ENCODE results near the gene SQOR.

The SQOR gene

DNA sequence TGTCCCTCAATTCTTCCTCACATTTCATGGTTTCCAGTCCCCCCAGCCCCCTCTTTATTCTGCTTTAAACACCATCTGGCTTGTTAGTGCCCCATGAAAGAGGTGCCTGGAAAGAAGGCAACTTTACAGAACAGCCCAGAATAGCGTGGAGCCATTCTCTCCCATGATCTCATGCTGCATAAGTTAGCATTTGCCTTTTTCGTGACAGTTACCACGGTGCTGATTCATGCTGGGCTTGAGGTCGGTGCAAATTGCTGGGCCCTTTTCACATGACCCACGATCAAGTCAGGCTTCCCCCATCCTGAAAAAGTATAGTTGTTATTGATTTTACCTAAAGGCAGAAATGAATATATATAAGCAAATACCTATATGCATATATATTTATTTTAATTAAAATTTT lies 29.6 kb downstream of the SQOR start:
- peak; percentile 38 for DNase-seq

DNA sequence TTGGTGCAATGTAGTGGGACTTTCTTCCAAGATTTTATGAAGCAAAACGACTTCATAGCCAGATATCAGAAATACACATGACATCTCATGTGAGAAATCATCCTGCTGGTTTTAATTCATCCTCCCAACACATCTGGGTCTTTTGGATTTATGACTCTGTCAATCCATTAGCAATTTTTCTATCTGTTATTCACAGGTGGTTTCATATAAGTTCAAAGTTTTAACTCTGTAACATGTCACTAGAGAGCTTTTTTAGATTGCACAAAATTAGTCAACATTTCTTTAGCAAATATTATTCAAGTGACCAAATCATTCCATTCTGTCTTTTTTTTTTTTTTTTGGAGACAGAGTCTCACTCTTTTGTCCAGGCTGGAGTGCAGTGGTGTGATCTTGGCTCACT lies 30.4 kb downstream of the SQOR start:
- DNase-seq: no peak

DNA sequence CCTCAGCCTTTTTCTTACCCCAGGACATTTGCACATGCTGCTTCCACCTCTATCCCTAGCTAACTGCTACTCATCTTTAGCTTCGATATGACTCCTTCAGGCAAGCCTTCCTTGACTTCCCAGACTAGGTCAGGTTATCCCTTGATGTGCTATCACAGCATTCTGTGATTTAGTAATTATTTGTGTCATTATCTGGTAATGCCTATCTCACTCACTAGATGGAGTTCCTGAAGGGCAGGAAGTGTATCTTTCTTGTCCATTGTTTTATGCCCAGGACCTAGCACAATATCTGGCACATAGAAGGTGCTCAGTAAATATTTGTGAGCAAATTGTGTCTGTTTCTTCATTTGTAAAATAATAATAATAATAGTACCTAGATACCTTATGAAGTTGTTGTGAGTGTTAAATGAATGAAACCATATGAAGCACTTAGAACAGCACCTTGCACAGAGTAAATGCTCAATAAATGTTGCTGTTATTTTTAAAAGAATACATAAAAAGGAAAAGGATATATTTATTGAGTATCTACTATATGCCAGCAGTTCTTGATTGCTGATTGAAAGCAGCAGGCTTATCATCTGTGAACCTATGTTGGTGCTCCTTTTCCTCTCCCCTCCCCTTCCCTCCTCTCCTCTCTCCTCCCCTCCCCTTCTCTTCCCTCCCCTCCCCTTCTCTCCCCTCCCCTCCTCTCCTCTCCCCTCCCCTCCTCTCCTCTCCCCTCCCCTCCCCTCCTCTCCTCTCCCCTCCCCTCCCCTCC lies 31.5 kb downstream of the SQOR start:
- no peak for DNase-seq

DNA sequence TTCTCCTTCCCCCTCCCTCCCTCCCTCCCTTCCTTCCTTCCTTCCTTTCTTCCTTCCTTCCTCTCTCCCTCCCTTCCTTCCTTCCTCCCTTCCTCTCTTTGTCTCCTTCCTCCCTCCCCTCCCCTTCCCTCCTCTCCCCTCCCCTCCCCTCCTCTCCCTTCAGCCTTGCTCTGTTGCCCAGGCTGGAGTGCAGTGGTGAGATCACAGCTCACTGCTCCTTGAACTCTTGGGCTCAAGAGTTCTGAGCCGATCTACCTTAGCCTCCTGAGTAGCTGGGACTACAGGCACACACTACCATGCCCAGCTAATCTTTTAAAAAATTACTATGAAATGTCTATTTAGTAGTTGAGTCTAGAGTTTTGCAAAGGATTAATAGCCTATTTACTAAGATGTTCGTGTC lies 32.2 kb downstream of the SQOR start:
- no peak for DNase-seq

DNA sequence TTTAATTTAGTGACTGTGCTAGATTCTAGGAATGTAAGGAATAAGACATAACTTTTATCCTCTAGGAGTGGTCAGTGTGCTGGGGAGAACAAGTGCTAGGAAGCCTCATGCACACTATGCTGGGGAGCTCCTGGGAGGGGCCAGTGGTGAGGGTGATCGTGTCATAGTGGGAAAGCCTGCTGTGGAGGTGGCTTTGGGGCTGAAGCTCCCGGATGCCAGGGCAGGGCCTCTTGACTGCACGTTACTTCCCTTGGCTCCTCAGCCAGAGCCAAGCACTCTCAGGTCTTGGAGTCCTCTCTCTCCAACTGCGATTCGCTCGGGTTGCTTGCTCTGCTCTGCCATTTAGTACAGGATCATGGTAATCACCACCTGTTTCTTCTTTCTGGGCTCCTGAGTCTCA lies 33.6 kb downstream of the SQOR start:
- no peak for DNase-seq

DNA sequence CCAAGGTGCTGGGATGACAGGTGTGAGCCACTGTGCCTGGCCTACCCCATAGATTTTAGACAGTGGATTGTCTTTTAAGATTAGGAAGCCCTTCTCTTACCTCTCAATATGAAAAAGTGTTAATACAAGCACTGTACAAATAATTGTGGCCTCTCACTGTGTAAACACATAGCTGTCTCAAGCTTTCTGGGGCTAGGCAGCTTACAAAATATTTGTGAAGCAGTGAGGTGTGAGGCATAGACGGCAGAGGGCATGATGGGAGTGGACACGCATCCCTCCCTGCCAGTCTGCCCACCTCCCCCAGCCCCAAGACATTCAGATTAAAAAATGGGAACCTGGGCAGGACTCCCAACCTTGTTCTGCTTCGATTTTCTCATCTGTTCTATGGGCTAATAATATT lies 34.6 kb downstream of the SQOR start:
- no peak for DNase-seq

DNA sequence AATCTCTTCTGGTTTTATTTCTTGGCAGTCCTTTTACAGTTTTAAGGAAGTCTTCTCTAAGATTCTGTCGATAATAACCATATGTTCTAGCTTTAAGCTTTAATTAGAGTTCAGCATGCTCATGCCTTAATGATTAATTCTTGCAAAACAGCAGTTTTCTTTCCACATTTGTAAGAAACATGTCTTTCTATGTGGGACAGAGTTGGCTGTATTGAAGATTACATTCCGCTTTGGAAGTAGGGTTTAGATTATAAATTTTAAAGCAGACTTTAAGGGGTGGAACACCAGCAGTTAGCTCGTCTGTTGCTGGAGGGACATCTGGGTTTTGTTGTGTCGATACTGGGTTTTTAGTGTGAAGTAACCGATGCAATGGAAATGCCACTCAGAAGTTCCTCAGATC lies 35.3 kb downstream of the SQOR start:
- peak; percentile 12 for DNase-seq

DNA sequence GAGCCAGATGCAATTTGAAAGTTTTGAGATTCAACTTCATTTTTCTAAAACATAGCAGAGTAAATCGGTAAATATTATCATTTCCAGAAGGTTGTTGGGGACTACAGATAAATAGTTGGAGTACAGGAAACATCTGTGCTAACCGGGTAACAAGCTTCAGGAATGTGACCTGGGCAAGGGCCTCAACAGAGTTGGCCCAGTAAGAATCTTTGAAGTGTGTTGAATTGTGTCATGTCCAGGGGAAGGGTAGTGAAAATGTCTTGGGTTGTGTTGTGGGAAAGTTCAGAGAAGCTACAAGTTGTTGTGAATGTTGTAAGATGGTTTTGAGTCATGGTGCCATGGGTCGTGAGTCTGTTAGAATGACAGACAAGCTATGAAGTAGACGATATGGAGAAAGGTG lies 35.7 kb downstream of the SQOR start:
- DNase-seq: no peak

DNA sequence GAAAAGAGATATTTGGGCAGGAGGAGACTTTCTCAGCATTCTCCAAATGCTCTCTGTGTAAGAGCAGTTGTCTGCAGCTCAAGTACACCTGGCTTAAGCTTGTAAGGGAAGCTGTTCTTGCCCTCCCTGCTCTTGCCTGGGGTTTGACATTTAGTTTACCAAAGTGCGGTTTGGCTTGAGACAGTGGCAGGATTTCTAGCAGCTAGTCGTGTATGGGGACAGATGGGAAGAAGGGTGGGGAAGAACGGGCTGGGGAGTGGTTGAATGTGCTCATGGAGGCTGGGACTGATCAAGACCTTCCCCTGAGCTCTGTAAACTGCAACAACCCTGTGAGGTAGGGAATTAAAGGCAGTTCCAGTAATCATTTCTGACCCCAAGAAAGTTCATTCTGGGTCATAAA lies 39.8 kb downstream of the SQOR start:
- no peak for DNase-seq

DNA sequence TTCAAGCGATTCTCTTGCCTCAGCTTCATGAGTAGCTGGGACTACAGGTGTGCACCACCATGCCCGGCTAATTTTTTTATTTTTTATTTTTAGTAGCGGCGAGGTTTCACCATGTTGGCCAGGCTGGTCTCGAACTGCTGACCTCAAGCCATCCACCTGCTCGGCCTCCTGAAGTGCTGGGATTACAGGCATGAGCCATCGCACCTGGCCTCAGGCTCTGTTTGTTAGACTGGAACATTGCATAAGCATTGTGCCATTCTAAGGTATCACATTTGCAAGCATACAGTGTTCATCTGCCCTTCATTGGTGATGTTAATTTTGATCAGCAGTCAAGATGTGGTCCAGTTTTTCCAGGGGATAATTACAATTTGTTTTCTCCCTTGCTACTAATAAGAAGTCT lies 43.0 kb downstream of the SQOR start:
- DNase-seq: no peak

DNA sequence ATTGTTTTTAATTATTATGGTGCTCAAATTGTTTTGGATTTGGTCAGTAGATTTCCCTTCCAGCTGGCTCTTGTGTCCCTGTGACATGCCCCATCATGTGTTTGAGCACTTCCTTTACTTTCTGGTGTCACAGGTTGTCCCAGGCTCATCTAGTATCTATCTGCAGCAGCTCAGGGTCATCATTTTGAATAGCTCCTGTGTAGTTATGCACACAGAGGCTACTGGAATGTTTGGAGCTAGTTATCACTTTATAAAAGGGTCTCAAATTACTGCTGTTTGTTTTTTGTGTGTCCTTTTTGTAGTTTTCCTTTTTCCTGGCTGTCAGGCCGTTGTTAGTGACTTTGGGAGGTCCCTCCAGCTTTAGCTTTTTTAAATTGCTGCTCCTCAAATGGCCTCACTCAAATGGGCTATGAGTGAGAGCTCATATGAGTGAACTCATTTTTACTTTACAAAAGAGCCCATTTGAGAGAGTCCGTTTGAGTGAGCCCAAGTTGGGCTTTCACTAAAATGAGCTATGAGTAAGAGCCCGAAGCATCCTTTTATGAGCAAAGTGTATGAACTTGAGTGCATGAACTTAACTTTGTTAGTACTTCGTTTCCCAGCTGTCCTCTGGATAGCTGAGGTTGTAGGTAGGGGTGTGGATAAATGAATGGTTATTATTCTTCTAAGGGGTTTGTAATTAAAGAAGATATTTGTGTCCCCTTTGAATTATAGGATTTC lies 43.8 kb downstream of the SQOR start:
- DNase-seq: no peak

DNA sequence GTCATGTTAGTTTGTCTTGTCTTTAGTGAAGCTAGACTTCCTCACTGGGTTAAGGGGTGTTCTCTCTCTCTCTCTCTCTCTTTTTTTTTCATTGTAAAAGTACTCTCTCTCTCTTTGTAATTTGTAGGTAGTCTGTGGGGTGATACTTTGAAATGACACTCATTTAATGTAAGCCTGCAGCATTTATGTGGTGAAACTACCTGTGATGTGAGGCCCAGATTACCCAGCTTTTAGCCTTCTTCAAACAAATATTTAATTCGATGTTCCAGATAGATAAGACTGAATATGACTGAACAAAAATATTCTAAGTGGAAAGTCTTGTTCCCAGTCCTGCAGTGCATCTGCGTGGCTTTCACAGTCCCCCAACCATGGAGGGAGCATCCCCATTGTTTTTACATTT lies 49.7 kb downstream of the SQOR start:
- no peak for DNase-seq

DNA sequence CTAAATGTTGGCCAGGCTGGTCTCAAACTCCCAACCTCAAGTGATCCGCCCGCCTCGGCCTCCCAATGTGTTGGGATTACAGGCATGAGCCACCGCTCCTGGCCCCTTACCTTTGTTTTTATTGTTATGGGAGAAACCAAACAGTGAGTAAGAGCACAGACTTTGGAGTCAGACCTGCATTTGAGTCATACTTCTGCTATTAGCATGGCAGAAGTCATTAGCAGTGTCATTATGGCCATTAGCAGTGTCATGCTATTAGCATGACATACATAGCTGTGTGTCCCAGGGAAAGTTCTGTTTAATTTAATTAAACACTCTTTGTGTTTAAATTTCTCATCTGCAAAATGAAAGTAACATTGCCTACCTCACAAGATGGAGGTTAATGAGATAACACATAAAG lies 54.8 kb downstream of the SQOR start:
- no peak for DNase-seq

DNA sequence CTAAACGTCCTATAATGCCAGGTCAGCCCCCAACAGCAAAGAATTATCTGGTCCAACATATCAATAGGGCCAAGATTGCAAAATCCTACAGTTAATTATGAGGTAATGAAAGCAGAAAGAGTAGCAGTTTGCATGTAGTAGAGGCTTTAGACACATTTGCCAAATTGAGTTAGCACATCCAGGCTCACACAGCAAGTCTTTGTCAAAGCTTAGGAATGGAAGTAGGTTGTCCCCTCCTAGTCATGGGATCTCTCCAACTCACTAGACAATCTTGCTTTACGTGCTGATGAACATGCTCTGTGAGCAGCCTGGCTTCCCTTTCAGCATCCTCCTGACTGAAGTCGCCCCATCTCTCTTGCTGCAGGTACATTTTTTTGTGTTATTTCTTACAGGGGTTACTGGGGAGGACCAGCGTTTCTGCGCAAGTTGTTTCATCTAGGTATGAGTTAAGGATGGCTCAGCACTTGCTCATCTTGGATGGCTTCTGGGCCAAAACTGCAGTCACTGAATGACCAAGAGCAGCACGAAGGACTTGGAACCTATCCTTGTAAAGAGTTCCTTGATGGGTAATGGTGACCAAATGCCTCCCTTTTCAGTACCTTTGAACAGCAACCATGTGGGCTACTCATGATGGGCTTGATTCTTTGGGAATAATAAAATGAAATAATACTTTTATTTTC lies 55.9 kb downstream of the SQOR start:
- no peak for DNase-seq

DNA sequence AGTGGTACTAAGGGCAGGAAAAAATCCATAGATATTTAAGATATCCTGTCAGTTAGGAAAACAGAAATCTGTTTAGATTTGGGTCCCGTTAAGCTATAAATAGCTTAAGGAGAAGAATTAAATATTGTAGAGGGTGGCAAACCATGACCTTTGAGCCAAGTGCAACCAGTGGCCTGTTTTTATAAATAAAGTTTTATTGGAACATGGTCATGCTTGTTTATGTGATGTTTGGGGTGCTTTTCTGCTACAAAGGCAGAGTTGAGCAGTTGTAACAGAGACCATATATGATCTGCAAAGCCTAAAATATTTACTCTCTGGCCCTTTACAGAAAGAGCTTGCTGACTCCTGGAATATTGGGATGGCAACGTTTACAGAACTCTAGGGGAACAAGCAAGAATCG lies 66.3 kb downstream of the SQOR start:
- no peak for DNase-seq

DNA sequence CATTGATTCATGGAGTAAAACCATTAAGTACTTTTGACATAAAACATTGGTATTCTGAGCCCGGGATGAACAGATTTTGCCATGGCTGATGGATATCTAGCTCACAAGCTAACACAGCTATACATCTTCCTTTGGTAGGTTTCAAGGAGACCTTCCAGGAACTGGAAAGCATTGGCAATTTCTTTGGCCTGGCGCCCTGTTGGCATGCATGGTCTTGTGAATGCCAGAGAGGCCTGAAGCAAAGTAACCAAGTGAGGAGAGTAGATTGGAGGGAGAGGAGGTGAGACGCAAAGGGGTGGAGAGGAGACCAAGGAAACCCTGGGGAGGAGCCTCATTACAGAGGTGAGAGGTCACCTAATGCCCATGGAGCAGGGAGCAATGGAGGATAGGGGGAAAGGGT lies 67.2 kb downstream of the SQOR start:
- DNase-seq: no peak

DNA sequence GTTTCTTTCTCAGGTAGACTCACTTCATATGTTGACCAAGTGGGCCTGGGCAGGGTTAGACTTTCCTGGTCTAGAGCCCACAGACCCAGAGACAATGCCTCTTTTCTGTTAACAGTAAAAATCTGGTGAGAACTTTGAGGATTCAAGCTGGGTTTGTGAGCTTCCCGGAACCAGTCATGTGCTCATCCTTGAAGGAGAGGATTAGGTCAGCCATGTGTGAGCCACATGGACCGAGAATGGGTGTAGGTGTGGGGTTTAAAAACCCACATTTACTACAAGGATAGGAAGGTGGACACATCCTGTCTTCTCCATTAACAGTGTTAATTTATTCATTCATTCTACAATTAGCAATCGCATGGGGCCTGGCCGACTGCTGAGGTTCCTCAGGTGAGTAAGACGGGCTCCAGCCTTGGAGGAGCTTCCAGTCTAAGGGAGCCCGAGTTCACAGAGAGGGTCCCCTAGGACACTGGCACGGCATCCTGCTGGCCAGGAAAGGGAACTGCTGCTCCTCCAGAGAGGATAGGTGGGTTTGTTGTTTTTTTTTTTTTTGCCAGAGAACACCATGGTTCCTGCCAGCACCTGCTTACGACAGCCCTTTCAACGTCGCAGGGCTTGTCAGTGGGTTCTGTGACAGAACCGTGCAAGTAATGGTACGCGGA lies 69.0 kb downstream of the SQOR start:
- DNase-seq: no peak

DNA sequence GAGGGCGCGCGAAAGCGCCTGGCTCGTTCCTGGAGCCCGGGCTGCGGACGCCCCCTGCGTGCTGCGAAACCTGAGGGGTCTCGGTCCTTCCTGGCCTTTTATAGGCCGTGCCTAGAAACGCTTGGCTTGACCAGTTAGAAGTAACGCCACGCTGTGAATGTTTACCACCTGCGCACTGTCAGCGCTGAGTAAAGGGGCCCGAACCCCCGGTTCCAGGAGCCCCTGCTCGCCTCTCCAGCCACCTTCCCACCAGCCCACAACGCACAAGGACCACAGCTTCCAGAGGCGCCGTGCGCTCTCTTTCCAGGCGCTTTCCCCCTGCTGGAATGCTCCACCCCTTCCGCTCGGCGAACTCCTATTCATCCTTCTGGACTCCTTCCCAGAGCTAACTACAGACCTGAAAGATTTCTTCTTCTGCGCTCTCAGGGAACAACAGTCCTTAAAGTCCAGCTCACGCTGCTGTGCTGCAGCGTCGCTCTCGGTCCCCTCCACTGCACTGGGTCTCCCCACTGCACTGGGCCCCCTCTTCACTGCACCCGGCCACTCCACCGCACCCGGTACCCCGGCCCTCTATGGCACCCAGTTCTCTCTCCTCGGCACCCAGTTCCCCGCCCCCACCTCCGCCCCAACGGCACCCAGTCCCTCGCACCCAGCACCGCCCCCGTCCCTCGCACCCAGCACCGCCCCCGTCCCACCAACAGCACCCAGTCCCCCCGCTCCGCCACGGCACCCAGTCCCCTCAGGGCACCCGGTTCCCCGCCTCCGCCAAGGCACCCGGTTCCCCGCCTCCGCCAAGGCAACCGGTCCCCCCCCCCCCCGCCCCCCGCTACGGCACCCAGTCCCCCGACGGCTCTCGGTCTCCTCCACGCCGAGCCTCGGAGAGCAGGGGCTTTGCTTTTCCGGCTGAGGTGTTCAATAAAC lies 69.8 kb downstream of the SQOR start:
- DNase-seq: peak; percentile 34

DNA sequence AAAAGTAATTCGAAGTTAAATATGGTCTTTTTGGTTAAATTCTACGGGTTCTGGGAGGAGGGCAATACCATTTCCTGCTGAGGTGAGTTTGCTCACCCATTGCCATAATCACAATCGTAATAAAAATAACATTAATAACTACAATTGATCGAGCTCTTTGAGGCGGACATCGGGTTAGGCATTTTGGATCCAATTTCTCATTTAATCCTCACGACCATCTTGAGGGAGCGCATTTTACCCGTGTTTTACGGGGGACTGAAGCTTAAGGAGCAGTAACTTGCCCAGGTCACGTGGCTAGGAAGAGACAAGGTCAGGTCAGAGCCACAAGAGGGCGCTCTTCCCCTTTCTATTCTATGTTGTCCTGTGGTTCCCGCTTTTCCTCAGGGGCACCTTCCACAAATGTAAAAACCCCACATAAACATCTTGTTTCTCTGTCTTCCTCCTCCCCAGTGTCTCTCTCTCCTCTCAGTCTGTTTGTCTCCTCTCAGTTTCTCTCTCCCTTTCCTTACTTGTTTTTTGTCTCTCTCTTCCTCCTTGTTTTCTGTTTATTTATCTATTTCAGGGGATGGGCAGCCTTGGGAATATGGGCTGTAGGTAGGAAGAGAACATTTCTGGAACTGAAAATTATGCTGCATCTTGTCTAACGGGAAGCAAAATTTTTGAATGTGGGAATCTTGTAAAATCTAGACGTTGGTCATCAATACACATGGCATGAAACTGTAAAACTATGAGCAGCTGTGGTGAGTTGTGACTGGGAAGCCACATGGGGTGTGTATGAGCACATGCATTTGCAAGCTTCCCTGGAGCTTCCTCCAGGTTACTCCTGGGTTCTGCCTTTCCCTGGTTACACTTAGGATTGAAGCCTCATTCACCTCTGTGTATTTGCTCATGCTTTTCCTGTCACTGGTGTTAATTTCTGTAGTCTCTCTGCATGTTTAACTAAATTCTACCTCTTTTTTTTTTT lies 71.0 kb downstream of the SQOR start:
- peak; percentile 78 for DNase-seq

DNA sequence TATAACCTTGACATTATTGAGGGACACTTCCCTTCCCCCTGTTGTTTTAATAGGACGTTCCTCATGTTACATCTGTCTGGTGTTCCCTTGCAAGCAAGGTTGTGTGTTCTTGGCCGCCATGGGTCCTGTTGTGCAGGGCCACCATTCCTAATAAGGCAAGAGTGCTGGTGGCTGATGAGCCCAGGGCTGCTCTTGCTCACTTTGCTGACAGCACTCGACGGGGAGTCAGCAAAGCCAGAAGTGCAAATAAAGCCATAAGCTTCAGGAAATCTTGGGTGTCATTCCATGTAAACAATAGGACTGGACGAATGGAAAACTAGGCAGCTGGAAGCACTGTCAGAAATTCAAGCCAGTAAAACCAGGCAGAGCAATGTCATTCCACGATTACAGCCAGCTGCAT lies 75.8 kb downstream of the SQOR start:
- no peak for DNase-seq

Data from fibroblast of skin of right biceps (primary cell).